HEK293 (cell line): ENCODE measurements around the gene TACC2.

Source experiments
- CTCF ChIA-PET: fragments of 350-600 bp; formaldehyde crosslinking; extraction: SDS; loops from one replicate; lab custom pipeline; 2021; ENCODE audit warnings: antibody characterized with exemption; lab: Yijun Ruan, JAX
- POLR2A ChIA-PET: fragments of 300-600 bp; formaldehyde crosslinking; extraction: SDS; loops from one replicate; lab custom pipeline; 2020; ENCODE audit warnings: antibody characterized with exemption, inconsistent platforms; lab: Yijun Ruan, JAX
- H3K27ac ChIP-seq: fragments of 200-500 bp; sonication (Bioruptor generic); 2 replicates; pipeline ENCODE4 v1.5.1; 2014; ENCODE audit warnings: low read depth, low read length, control low read depth, inconsistent platforms; ENCODE audit errors: extremely low read depth
- H3K36me3 ChIP-seq, 2 experiments: fragments of 200-500 bp in 1 of 2; sonication (Bioruptor generic) in 1 of 2; 1 replicate in 1 of 2; 2 replicates in 1 of 2; pipeline ENCODE4 v1.5.1; 2014 to 2017; ENCODE audit warnings: inconsistent platforms in 2 of 2, low read length in 2 of 2; ENCODE audit not compliant: control insufficient read depth in 2 of 2, insufficient read depth in 1 of 2
- H3K4me1 ChIP-seq: fragments of 200-500 bp; sonication (Bioruptor generic); 2 replicates; pipeline ENCODE4 v1.5.1; 2014; ENCODE audit warnings: mild to moderate bottlenecking, low read length, inconsistent platforms; ENCODE audit not compliant: control insufficient read depth, insufficient read depth
- H3K4me3 ChIP-seq: 2 replicates; pipeline ENCODE4 v1.5.1; 2011; ENCODE audit warnings: low read depth, mild to moderate bottlenecking, control low read depth, low read length, moderate library complexity
- H3K9me3 ChIP-seq: fragments of 200-500 bp; sonication (Bioruptor generic); 2 replicates; pipeline ENCODE4 v1.5.1; 2014; ENCODE audit warnings: low read depth, low read length, inconsistent platforms; ENCODE audit not compliant: control insufficient read depth, insufficient read depth
- BCL11A ChIP-seq: fragments of 450-650 bp; formaldehyde crosslinking; IDR thresholded peaks from 2 replicates; pipeline ENCODE4 v1.5.1; 2016; ENCODE audit warnings: low read depth, missing biosample characterization, missing genetic modification characterization
- IKZF3 ChIP-seq: fragments of 450-650 bp; IDR thresholded peaks from 2 replicates; pipeline ENCODE4 v1.5.0; 2018; ENCODE audit warnings: missing biosample characterization, mild to moderate bottlenecking, missing genetic modification characterization, moderate library complexity
- KLF1 ChIP-seq: fragments of 450-650 bp; formaldehyde crosslinking; IDR thresholded peaks from 2 replicates; pipeline ENCODE4 v1.5.1; 2016; ENCODE audit warnings: missing biosample characterization, missing genetic modification characterization
- KLF10 ChIP-seq: fragments of 450-650 bp; IDR thresholded peaks from 2 replicates; pipeline ENCODE4 v1.5.1; 2018; ENCODE audit warnings: missing biosample characterization, mild to moderate bottlenecking, missing genetic modification characterization
- KLF7 ChIP-seq: fragments of 450-650 bp; formaldehyde crosslinking; IDR thresholded peaks from 2 replicates; pipeline ENCODE4 v1.5.1; 2016; ENCODE audit warnings: missing biosample characterization, missing genetic modification characterization, borderline replicate concordance
- KLF9 ChIP-seq: fragments of 450-650 bp; formaldehyde crosslinking; IDR thresholded peaks from 2 replicates; pipeline ENCODE4 v1.5.1; 2016; ENCODE audit warnings: missing biosample characterization, missing genetic modification characterization, low read depth
- OSR2 ChIP-seq: fragments of 450-650 bp; formaldehyde crosslinking; IDR thresholded peaks from 2 replicates; pipeline ENCODE4 v1.5.1; 2016; ENCODE audit warnings: missing biosample characterization, missing genetic modification characterization
- PATZ1 ChIP-seq: fragments of 450-650 bp; formaldehyde crosslinking; IDR thresholded peaks from 2 replicates; pipeline ENCODE4 v1.5.1; 2016; ENCODE audit warnings: missing biosample characterization, missing genetic modification characterization
- PRDM1 ChIP-seq: fragments of 450-650 bp; formaldehyde crosslinking; IDR thresholded peaks from 2 replicates; pipeline ENCODE4; 2016; ENCODE audit warnings: missing biosample characterization, missing genetic modification characterization
- PRDM10 ChIP-seq: fragments of 450-650 bp; formaldehyde crosslinking; IDR thresholded peaks from 2 replicates; pipeline ENCODE4 v1.5.1; 2016; ENCODE audit warnings: missing biosample characterization, missing genetic modification characterization
- SCRT2 ChIP-seq: fragments of 450-650 bp; formaldehyde crosslinking; IDR thresholded peaks from 2 replicates; pipeline ENCODE4 v1.5.1; 2016; ENCODE audit warnings: missing biosample characterization, missing genetic modification characterization
- SP2 ChIP-seq: fragments of 450-650 bp; formaldehyde crosslinking; IDR thresholded peaks from 2 replicates; pipeline ENCODE4 v1.5.1; 2016; ENCODE audit warnings: missing biosample characterization, missing genetic modification characterization
- SP3 ChIP-seq: fragments of 450-650 bp; formaldehyde crosslinking; IDR thresholded peaks from 2 replicates; pipeline ENCODE4 v1.5.1; 2016; ENCODE audit warnings: missing biosample characterization, missing genetic modification characterization
- TRIM28 ChIP-seq: IDR thresholded peaks from 2 replicates; pipeline ENCODE4 v1.6.1; 2011; ENCODE audit warnings: low read length, control low read depth, borderline replicate concordance
- TSHZ1 ChIP-seq: fragments of 450-650 bp; formaldehyde crosslinking; IDR thresholded peaks from 2 replicates; pipeline ENCODE4 v1.5.1; 2016; ENCODE audit warnings: missing biosample characterization, missing genetic modification characterization, borderline replicate concordance
- ZBTB17 ChIP-seq: fragments of 450-650 bp; formaldehyde crosslinking; IDR thresholded peaks from 2 replicates; pipeline ENCODE4 v1.5.1; 2016; ENCODE audit warnings: missing biosample characterization, missing genetic modification characterization
- ZEB2 ChIP-seq: fragments of 450-650 bp; formaldehyde crosslinking; IDR thresholded peaks from 2 replicates; pipeline ENCODE4 v1.5.1; 2016; ENCODE audit warnings: missing biosample characterization, missing genetic modification characterization
- ZNF2 ChIP-seq: fragments of 450-650 bp; formaldehyde crosslinking; IDR thresholded peaks from 2 replicates; pipeline ENCODE4 v1.5.1; 2016; ENCODE audit warnings: missing biosample characterization, missing genetic modification characterization
- ZNF202 ChIP-seq: fragments of 450-650 bp; formaldehyde crosslinking; IDR thresholded peaks from 2 replicates; pipeline ENCODE4 v1.5.1; 2016; ENCODE audit warnings: missing biosample characterization, missing genetic modification characterization, borderline replicate concordance
- ZNF366 ChIP-seq: fragments of 450-650 bp; formaldehyde crosslinking; conservative IDR thresholded peaks from 2 replicates; pipeline ENCODE4 v1.5.1; 2016; ENCODE audit warnings: missing biosample characterization, missing genetic modification characterization
- ZNF521 ChIP-seq: fragments of 450-650 bp; formaldehyde crosslinking; IDR thresholded peaks from 2 replicates; pipeline ENCODE4 v1.5.1; 2017; ENCODE audit warnings: missing biosample characterization, mild to moderate bottlenecking, missing genetic modification characterization
- ZNF530 ChIP-seq: fragments of 450-650 bp; formaldehyde crosslinking; IDR thresholded peaks from 2 replicates; pipeline ENCODE4 v1.5.1; 2016; ENCODE audit warnings: low read depth, missing biosample characterization, missing genetic modification characterization
- ZNF561 ChIP-seq: fragments of 450-650 bp; IDR thresholded peaks from 2 replicates; pipeline ENCODE4 v1.5.1; 2018; ENCODE audit warnings: missing biosample characterization, missing genetic modification characterization, borderline replicate concordance
- ZNF600 ChIP-seq: fragments of 450-650 bp; formaldehyde crosslinking; IDR thresholded peaks from 2 replicates; pipeline ENCODE4 v1.5.1; 2016; ENCODE audit warnings: missing biosample characterization, missing genetic modification characterization
- ZNF621 ChIP-seq: fragments of 450-650 bp; formaldehyde crosslinking; IDR thresholded peaks from 2 replicates; pipeline ENCODE4 v1.5.1; 2017; ENCODE audit warnings: missing biosample characterization, missing genetic modification characterization
- ZNF629 ChIP-seq: fragments of 450-650 bp; formaldehyde crosslinking; IDR thresholded peaks from 2 replicates; pipeline ENCODE4 v1.5.1; 2017; ENCODE audit warnings: missing biosample characterization, missing genetic modification characterization
- ZNF747 ChIP-seq: fragments of 450-650 bp; formaldehyde crosslinking; IDR thresholded peaks from 2 replicates; pipeline ENCODE4 v1.5.1; 2016; ENCODE audit warnings: missing biosample characterization, missing genetic modification characterization
- ZNF768 ChIP-seq: fragments of 450-650 bp; formaldehyde crosslinking; IDR thresholded peaks from 2 replicates; pipeline ENCODE4 v1.5.1; 2018; ENCODE audit warnings: missing biosample characterization, mild to moderate bottlenecking, missing genetic modification characterization
- ZNF792 ChIP-seq: fragments of 450-650 bp; formaldehyde crosslinking; IDR thresholded peaks from 2 replicates; pipeline ENCODE4 v1.5.1; 2016; ENCODE audit warnings: missing biosample characterization, missing genetic modification characterization

TACC2 gene

GRCh38 chr10:122062831-122063674 lies 74.1 kb downstream of the TACC2 start:
- H3K36me3 ChIP-seq = no peaks in the 10 kb centered on the region
- H3K27ac ChIP-seq = peak overlapping the region; percentile 55
- ChIA-PET POLR2A (interaction anchor here (0.6 to 1.3 kb wide), 5 partner anchors 30 to 1181 kb away, joined by 3 to 6 read pairs (median 4); no protein-coding TSS in a partner anchor), CTCF (interaction anchor here (0.6 to 3.2 kb wide), 5 partner anchors 8 to 205 kb away, joined by 4 to 28 read pairs (median 8); no protein-coding TSS in a partner anchor)
- H3K9me3 ChIP-seq = no peaks in the 10 kb centered on the region
- no peak overlapping the region for H3K4me3 ChIP-seq
- peaks cover 9% of the 10 kb centered on the region; the same call in 1 of the 2 replicates for H3K4me1 ChIP-seq
- TF ChIP-seq ZNF629 = peak; percentile 61
- TF ChIP-seq ZNF366 (tag by site-specific recombination) = peak; percentile 92
- TF ChIP-seq TRIM28 = peak; percentile 84
- TF ChIP-seq IKZF3 (tag by site-specific recombination) = peak; percentile 80
- peak; percentile 77 for TF ChIP-seq SCRT2 (tag by site-specific recombination)
- peak; percentile 27 for TF ChIP-seq SP2
- TF ChIP-seq KLF10 = peak; percentile 32; the same call in 1 of the 2 replicates
- TF ChIP-seq ZNF2 (tag by site-specific recombination) = peak; percentile 27; the same call in 1 of the 2 replicates
- peak; percentile 65; the same call in 1 of the 2 replicates for TF ChIP-seq KLF9 (tag by site-specific recombination)
- TF ChIP-seq ZNF747 (tag by site-specific recombination) = no peak
- TF ChIP-seq ZNF792 (tag by site-specific recombination) = no peak
- peak; percentile 61 for TF ChIP-seq SP3 (tag by site-specific recombination)
- TF ChIP-seq ZNF521 = no peak
- no peak for TF ChIP-seq ZNF202 (tag by site-specific recombination)
- peak; percentile 96 for TF ChIP-seq ZNF600
- TF ChIP-seq KLF7 (tag by site-specific recombination) = peak; percentile 54; the same call in 1 of the 2 replicates
- TF ChIP-seq ZNF530 (tag by site-specific recombination) = no peak
- TF ChIP-seq BCL11A = peak; percentile 50; the same call in 1 of the 2 replicates
- TF ChIP-seq ZEB2 (tag by site-specific recombination) = peak; percentile 76; the same call in 1 of the 2 replicates
- peak; percentile 60 for TF ChIP-seq OSR2
- TF ChIP-seq PRDM1 = peak; percentile 94
- 0 out of 2 replicates have a peak, but pooled peaks have one; percentile 31 for TF ChIP-seq PATZ1 (tag by site-specific recombination)
- peak; percentile 73 for TF ChIP-seq ZNF561 (tag by site-specific recombination)
- TF ChIP-seq ZBTB17 (tag by site-specific recombination) = peak; percentile 98
- peak; percentile 74; the same call in 1 of the 2 replicates for TF ChIP-seq TSHZ1 (tag by site-specific recombination)
- TF ChIP-seq PRDM10 (tag by site-specific recombination) = peak; percentile 15; the same call in 1 of the 2 replicates
- TF ChIP-seq ZNF621 (tag by site-specific recombination) = no peak
- TF ChIP-seq KLF1 (tag by site-specific recombination) = peak; percentile 95
- TF ChIP-seq ZNF768 (tag by site-specific recombination) = peak; percentile 81; the same call in 1 of the 2 replicates
